GM12878 (cell line): ENCODE results near the gene CC2D2B. TPM values are rescaled to one million over a fixed set of nuclear protein-coding genes. Genes with fewer than 3 reads are reported as not detected.

Experiments
- ATAC-seq: fragments of 200-7000 bp; cut with Tn5 transposase; 3 replicates; pipeline ENCODE4 v1.9.1; 2020; ENCODE audit warnings: mild to moderate bottlenecking, moderate library complexity
- BruUV-seq: library from RNA; stranded (reverse); fragments of 400-500 nt; replicated peaks from 2 replicates; lab custom pipeline; 2021; lab: Mats Ljungman, UMichigan
- CTCF ChIA-PET: fragments of 300-600 bp; sonication (Branson Sonifier 250); formaldehyde crosslinking; extraction: SDS; loops from one replicate; lab custom pipeline; 2021; ENCODE audit warnings: inconsistent platforms; lab: Yijun Ruan, JAX
- POLR2A ChIA-PET: fragments of 350-600 bp; formaldehyde crosslinking; extraction: SDS; loops from one replicate; lab custom pipeline; 2021; ENCODE audit warnings: inconsistent platforms; lab: Charles Lee
- RAD21 ChIA-PET: fragments of 300-600 bp; sonication (Branson Sonifier 250); formaldehyde crosslinking; loops from one replicate; lab custom pipeline; 2023; ENCODE audit warnings: antibody characterized with exemption; ENCODE audit not compliant: unreplicated experiment; lab: Charles Lee
- SMC1A ChIA-PET: fragments of 300-600 bp; sonication (Branson Sonifier 250); formaldehyde crosslinking; loops from one replicate; lab custom pipeline; 2023; ENCODE audit not compliant: unreplicated experiment, uncharacterized antibody; lab: Charles Lee
- DNase-seq: peaks from one replicate; pipeline ENCODE4 v3.0.0-alpha.2; 2011; ENCODE audit warnings: low read depth, low spot score
- FAIRE-seq: peaks from 3 replicates; lab custom pipeline; 2011; peaks lifted over from hg19 to GRCh38; lab: Jason Lieb, UNC
- H2AFZ ChIP-seq: 2 replicates; pipeline ENCODE4 v1.6.0; 2011; ENCODE audit warnings: low read depth, low read length, control low read depth; ENCODE audit not compliant: control insufficient read depth
- H3K27ac ChIP-seq: 2 replicates; pipeline ENCODE4 v1.5.1; 2011; ENCODE audit warnings: control low read depth; ENCODE audit not compliant: control insufficient read depth, insufficient read depth
- H3K27me3 ChIP-seq, 2 experiments: replicated peaks in 1 of 2; 2 replicates each; pipeline versions ENCODE4 v1.6.0 to v1.6.1; 2011; ENCODE audit warnings: low read length in 1 of 2; ENCODE audit not compliant: control insufficient read depth in 2 of 2, insufficient read depth in 2 of 2
- H3K36me3 ChIP-seq, 2 experiments: 2 replicates each; pipeline ENCODE4 v1.5.1; 2011; ENCODE audit warnings: low read length in 1 of 2; ENCODE audit not compliant: control insufficient read depth in 2 of 2, insufficient read depth in 2 of 2
- H3K4me1 ChIP-seq: 2 replicates; pipeline ENCODE4 v1.6.1; 2011; ENCODE audit warnings: mild to moderate bottlenecking, low read length, moderate library complexity, mixed read lengths; ENCODE audit not compliant: control insufficient read depth, insufficient read depth
- H3K4me2 ChIP-seq: 2 replicates; pipeline ENCODE4 v1.6.0; 2011; ENCODE audit warnings: control low read depth; ENCODE audit not compliant: control insufficient read depth, insufficient read depth
- H3K4me3 ChIP-seq: fragments of 200-600 bp; sonication (generic); 2 replicates; pipeline ENCODE4 v1.5.1; 2016
- H3K79me2 ChIP-seq: 2 replicates; pipeline ENCODE4 v1.6.0; 2011; ENCODE audit warnings: low read length; ENCODE audit not compliant: control insufficient read depth, insufficient read depth
- H3K9ac ChIP-seq: 2 replicates; pipeline ENCODE4 v1.8.0; 2011; ENCODE audit warnings: low read length, control low read depth, mixed read lengths; ENCODE audit not compliant: control insufficient read depth, insufficient read depth
- H3K9me3 ChIP-seq: replicated peaks from 3 replicates; pipeline ENCODE4 v1.5.1; 2011; ENCODE audit warnings: mild to moderate bottlenecking, low read length; ENCODE audit not compliant: control insufficient read depth, insufficient read depth
- H4K20me1 ChIP-seq: 2 replicates; pipeline ENCODE4 v1.6.0; 2011; ENCODE audit not compliant: control insufficient read depth, insufficient read depth
- ATF2 ChIP-seq: IDR thresholded peaks from 2 replicates; pipeline ENCODE4 v1.6.1; 2012; ENCODE audit warnings: low read length, inconsistent platforms
- RBBP5 ChIP-seq: fragments of 200-600 bp; sonication (generic); conservative IDR thresholded peaks from 2 replicates; pipeline ENCODE4 v1.6.1; 2016
- RUNX3 ChIP-seq: IDR thresholded peaks from 2 replicates; pipeline ENCODE4 v1.6.1; 2012; ENCODE audit warnings: low read length, inconsistent platforms
- WGBS: methylation state at CpG from one replicate; pipeline ENCODE4 v1.1.6; 2016; ENCODE audit warnings: low lambda C conversion rate; ENCODE audit not compliant: insufficient replicate concordance, insufficient coverage; ENCODE audit errors: missing lambda C conversion rate; 5-methylcytosine and 5-hydroxymethylcytosine counted together
- in situ Hi-C: fragments of 300-500 bp; cut with MboI; formaldehyde crosslinking; loops from 9 replicates; pipeline ENCODE4 v1.14.3; 2018; ENCODE audit warnings: mixed read lengths
- intact Hi-C: fragments of 100-400 bp; cut with micrococcal nuclease; formaldehyde crosslinking; loops from one replicate; pipeline ENCODE4 v1.14.2; 2022; ENCODE audit not compliant: unreplicated experiment
- polyA plus RNA-seq, 11 experiments: library from polyadenylated mRNA; depleted of rRNA in 4 of 11; unstranded in 6 of 11; stranded (reverse) in 5 of 11; fragments of >200 nt; fragmentation: Nextera tagmentation in 4 of 11; fragmentation: Illumina TruSeq in 1 of 11; extraction: Ambion mirVana in 4 of 11; extraction: Trizol in 1 of 11; gene quantifications; 1 replicate in 1 of 11; 2 replicates in 10 of 11; pipeline versions ENCODE4 v1.2.1 to v1.2.3, GENCODE V29; 2011 to 2016; ENCODE audit warnings: inconsistent platforms in 2 of 11, missing spikeins in 2 of 11, low read depth in 1 of 11
- total RNA-seq, 4 experiments: library from RNA; depleted of rRNA in 3 of 4; stranded (reverse); fragments of >200 nt in 3 of 4; fragmentation: Illumina TruSeq in 1 of 4; extraction: Trizol in 1 of 4; gene quantifications; 2 replicates each; pipeline versions ENCODE4 v1.2.1 to v1.2.3, GENCODE V29; 2013 to 2021
- TF ChIP-seq, protein P1 (sequence below): fragments of 450-650 bp; conservative IDR thresholded peaks from 2 replicates; pipeline ENCODE4 v1.6.1; 2017; ENCODE audit warnings: mild to moderate bottlenecking, moderate library complexity
- TF ChIP-seq, protein P2 (sequence below): fragments of 450-650 bp; IDR thresholded peaks from 2 replicates; pipeline ENCODE4 v1.6.1; 2017; ENCODE audit warnings: antibody characterized with exemption, mild to moderate bottlenecking, moderate library complexity

The CC2D2B gene
- total and polyA plus RNA-seq, 10 of the 15 experiments (the other 5 are each of a cell fraction or from before 2014, with no cell fraction given) = 0.42 to 2.8 (median 0.78) TPM

DNA sequence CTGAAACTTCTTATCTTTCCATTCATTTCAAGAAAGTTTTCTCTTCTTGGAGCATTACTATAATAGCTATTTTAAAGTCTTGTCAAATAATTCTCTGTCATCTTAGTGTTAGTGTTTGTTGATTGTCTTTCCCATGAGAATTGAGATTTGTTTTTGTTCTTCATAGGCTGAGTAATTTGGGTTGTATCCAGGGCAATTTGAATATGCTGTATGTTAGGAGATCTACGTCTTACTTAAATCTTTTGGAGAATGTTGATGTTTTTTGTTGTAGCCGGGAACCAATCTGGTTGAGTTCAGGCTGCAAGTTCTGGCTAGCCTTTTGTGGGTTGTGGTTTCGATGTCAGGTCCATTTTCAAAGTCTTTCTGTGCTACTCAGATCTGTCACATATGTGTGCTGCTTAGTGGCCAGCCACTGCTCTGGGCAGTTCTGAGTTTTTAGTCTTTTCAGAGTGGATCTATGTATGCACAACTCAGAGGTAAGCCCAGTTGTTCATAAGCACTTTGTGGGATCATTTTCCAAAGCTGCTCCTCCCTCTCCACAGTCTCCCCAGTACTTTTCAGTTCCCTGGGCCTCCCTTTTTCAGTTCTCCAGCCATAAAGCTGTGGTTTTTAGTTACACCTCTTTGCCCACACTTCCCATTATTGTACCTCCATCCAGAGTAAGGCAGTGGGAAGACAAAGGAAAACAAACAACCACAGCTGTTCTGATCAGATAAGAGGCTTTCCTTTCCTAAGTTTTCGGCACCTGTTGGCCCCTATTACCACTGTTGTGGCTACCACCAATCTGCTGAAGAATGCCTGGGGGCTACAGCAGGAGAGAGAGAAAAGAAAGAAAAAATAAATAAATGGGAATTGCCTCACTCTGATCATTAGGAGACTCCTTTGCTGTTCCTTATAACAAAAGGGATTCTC is 131.0 kb downstream of the CC2D2B start:
- no peak for FAIRE-seq
- POLR2A ChIA-PET = no interaction called here
- intact Hi-C loops (no loop called here), in situ Hi-C loops (no loop called here)
- CTCF ChIA-PET = no interaction called here
- Histone ChIP-seq H3K36me3 (no peaks in the 10 kb centered on the region), H2AFZ (no peak overlapping the region), H3K4me2 (no peak overlapping the region), H3K9ac (no peak overlapping the region), H3K4me1 (peaks cover 6% of the 10 kb centered on the region), H3K79me2 (peaks cover 8% of the 10 kb centered on the region), H4K20me1 (no peaks in the 10 kb centered on the region), H3K27me3 (no peaks in the 10 kb centered on the region), H3K4me3 (no peak overlapping the region), H3K27ac (no peak overlapping the region), H3K9me3 (no peaks in the 10 kb centered on the region)
- ATAC-seq = no peak
- 92% methylated on average over 4 of the region's 4 CpGs for WGBS
- DNase-seq = no peak
- BruUV-seq = no TSS peak
- RAD21 ChIA-PET = interaction anchor here (1.1 to 1.2 kb wide), 2 partner anchors 22 to 345 kb away, joined by 4 read pairs; partner anchors contain the start of gene TCTN3
- SMC1A ChIA-PET = interaction anchor here (0.7 to 1.2 kb wide), 3 partner anchors 19 to 37 kb away, joined by 3 read pairs; no protein-coding TSS in a partner anchor
- TF ChIP-seq ATF2 (no peak), RUNX3 (0 out of 2 replicates have a peak, but pooled peaks have one; percentile 17)

GRCh38 chr10:96041146-96041545 is 133.4 kb downstream of the CC2D2B start:
- no peaks in the 10 kb centered on the region for H3K9me3 ChIP-seq
- in situ Hi-C loops (no loop called here), intact Hi-C loops (loop anchor here (10.0 kb wide), 1 partner anchor 254 kb away; no protein-coding TSS in a partner anchor)
- peaks cover 6% of the 10 kb centered on the region for H3K4me1 ChIP-seq
- H3K36me3 ChIP-seq = no peaks in the 10 kb centered on the region
- H3K4me3 ChIP-seq = no peak overlapping the region
- CTCF ChIA-PET = no interaction called here
- no peaks in the 10 kb centered on the region for H3K27me3 ChIP-seq
- RAD21 ChIA-PET = no interaction called here
- SMC1A ChIA-PET = no interaction called here
- ATAC-seq = no peak
- no peak for FAIRE-seq
- H2AFZ ChIP-seq = no peak overlapping the region
- no peak overlapping the region for H3K4me2 ChIP-seq
- no TSS peak for BruUV-seq
- DNase-seq = no peak
- no peak overlapping the region for H3K27ac ChIP-seq
- POLR2A ChIA-PET = no interaction called here
- no peaks in the 10 kb centered on the region for H4K20me1 ChIP-seq
- peaks cover 33% of the 10 kb centered on the region for H3K79me2 ChIP-seq
- H3K9ac ChIP-seq = no peak overlapping the region
- 98% methylated on average over 8 of the region's 11 CpGs for WGBS
- no peak for TF ChIP-seq RBBP5
- TF ChIP-seq, protein P1, sequence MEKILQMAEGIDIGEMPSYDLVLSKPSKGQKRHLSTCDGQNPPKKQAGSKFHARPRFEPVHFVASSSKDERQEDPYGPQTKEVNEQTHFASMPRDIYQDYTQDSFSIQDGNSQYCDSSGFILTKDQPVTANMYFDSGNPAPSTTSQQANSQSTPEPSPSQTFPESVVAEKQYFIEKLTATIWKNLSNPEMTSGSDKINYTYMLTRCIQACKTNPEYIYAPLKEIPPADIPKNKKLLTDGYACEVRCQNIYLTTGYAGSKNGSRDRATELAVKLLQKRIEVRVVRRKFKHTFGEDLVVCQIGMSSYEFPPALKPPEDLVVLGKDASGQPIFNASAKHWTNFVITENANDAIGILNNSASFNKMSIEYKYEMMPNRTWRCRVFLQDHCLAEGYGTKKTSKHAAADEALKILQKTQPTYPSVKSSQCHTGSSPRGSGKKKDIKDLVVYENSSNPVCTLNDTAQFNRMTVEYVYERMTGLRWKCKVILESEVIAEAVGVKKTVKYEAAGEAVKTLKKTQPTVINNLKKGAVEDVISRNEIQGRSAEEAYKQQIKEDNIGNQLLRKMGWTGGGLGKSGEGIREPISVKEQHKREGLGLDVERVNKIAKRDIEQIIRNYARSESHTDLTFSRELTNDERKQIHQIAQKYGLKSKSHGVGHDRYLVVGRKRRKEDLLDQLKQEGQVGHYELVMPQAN = no peak
- TF ChIP-seq, protein P2, sequence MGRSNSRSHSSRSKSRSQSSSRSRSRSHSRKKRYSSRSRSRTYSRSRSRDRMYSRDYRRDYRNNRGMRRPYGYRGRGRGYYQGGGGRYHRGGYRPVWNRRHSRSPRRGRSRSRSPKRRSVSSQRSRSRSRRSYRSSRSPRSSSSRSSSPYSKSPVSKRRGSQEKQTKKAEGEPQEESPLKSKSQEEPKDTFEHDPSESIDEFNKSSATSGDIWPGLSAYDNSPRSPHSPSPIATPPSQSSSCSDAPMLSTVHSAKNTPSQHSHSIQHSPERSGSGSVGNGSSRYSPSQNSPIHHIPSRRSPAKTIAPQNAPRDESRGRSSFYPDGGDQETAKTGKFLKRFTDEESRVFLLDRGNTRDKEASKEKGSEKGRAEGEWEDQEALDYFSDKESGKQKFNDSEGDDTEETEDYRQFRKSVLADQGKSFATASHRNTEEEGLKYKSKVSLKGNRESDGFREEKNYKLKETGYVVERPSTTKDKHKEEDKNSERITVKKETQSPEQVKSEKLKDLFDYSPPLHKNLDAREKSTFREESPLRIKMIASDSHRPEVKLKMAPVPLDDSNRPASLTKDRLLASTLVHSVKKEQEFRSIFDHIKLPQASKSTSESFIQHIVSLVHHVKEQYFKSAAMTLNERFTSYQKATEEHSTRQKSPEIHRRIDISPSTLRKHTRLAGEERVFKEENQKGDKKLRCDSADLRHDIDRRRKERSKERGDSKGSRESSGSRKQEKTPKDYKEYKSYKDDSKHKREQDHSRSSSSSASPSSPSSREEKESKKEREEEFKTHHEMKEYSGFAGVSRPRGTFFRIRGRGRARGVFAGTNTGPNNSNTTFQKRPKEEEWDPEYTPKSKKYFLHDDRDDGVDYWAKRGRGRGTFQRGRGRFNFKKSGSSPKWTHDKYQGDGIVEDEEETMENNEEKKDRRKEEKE = no peak
